ENCODE data around the gene PNLDC1. TPM values are rescaled to one million over a fixed set of nuclear protein-coding genes. Genes with fewer than 3 reads are reported as not detected.

PNLDC1 gene
- total and polyA plus RNA-seq, 7 donors = 0.09 to 0.49 (median 0.17) TPM; not detected in 2

DNA sequence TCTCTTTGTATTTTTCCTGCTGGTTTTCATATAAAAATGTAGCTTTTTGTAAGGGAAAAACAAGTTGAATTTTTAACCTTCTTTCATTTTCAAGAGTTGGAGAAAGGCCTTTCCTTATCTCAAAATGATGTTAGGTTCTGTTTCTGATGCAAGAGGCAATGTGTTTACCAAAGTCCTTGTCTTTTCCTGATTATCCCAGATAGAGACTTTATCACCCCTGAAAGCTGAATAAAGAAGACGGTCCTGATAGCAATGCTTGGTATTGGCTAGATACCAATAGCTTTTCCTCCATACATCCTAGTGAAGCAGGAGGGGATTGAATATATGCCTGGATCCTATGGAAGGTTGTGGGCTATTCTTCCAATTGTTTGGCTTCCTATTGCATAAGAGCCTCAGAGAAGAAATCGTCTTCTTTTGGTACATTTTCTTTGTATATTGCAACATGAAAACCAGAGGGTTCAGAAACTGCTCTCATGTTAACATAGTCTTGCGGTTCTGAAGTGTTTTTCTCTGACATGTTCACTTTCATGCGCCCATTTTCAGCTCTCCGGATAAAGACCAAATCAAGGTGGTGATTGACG lies 5.5 kb downstream of the PNLDC1 start:
- ATAC-seq (no peak), DNase-seq (no peak)
- TF ChIP-seq, protein P1, sequence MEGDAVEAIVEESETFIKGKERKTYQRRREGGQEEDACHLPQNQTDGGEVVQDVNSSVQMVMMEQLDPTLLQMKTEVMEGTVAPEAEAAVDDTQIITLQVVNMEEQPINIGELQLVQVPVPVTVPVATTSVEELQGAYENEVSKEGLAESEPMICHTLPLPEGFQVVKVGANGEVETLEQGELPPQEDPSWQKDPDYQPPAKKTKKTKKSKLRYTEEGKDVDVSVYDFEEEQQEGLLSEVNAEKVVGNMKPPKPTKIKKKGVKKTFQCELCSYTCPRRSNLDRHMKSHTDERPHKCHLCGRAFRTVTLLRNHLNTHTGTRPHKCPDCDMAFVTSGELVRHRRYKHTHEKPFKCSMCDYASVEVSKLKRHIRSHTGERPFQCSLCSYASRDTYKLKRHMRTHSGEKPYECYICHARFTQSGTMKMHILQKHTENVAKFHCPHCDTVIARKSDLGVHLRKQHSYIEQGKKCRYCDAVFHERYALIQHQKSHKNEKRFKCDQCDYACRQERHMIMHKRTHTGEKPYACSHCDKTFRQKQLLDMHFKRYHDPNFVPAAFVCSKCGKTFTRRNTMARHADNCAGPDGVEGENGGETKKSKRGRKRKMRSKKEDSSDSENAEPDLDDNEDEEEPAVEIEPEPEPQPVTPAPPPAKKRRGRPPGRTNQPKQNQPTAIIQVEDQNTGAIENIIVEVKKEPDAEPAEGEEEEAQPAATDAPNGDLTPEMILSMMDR (IDR thresholded peaks at IDR 0.05) = no peak
- Histone ChIP-seq H3K4me1 (no peaks in the 10 kb centered on the region), H3K4me3 (no peak overlapping the region), H3K9me3 (no peaks in the 10 kb centered on the region), H3K27ac (no peak overlapping the region), H3K36me3 (ENCODE audit: insufficient read depth in 1 of 2, low read depth in 1 of 2) (peaks cover 0 to 25% of the 10 kb centered on the region in 2 donors), H3K27me3 (ENCODE audit: insufficient read depth in 3 of 3, low read length in 2 of 3) (no peaks in the 10 kb centered on the region)
- intact Hi-C loops (cut with DNase I) = no loop called here
- WGBS, 3 donors = 92 to 94% (median 93%) methylated on average over 6 of the region's 6 CpGs

- H3K4me1 ChIP-seq = no peaks in the 10 kb centered on the region
- no peak for ATAC-seq
- TF ChIP-seq, protein P1 (IDR thresholded peaks at IDR 0.05) = no peak
- 89 to 92% (median 90%) methylated on average over 9 of the region's 9 CpGs for WGBS, 3 donors
- no peaks in the 10 kb centered on the region for H3K9me3 ChIP-seq
- intact Hi-C loops (cut with DNase I) = no loop called here
- H3K27me3 ChIP-seq (ENCODE audit: insufficient read depth in 3 of 3, low read length in 2 of 3) = no peaks in the 10 kb centered on the region
- no peak overlapping the region for H3K27ac ChIP-seq
- peaks cover 0 to 25% of the 10 kb centered on the region in 2 donors for H3K36me3 ChIP-seq (ENCODE audit: insufficient read depth in 1 of 2, low read depth in 1 of 2)
- H3K4me3 ChIP-seq = no peak overlapping the region
- DNase-seq = no peak
These were observed 6.0 kb downstream of the PNLDC1 start for GRCh38 chr6:159806021-159806458.

GRCh38 chr6:159807150-159807858 lies 7.2 kb downstream of the PNLDC1 start:
- H3K4me3 ChIP-seq = no peak overlapping the region
- no peak overlapping the region for H3K27ac ChIP-seq
- H3K27me3 ChIP-seq (ENCODE audit: insufficient read depth in 3 of 3, low read length in 2 of 3) = no peaks in the 10 kb centered on the region
- TF ChIP-seq, protein P1 (IDR thresholded peaks at IDR 0.05) = no peak
- no peak for ATAC-seq
- DNase-seq = no peak
- intact Hi-C loops (cut with DNase I) = no loop called here
- WGBS, 3 donors = 91 to 97% (median 93%) methylated on average over 5 of the region's 5 CpGs
- H3K9me3 ChIP-seq = no peaks in the 10 kb centered on the region
- peaks cover 0 to 25% of the 10 kb centered on the region in 2 donors for H3K36me3 ChIP-seq (ENCODE audit: insufficient read depth in 1 of 2, low read depth in 1 of 2)
- H3K4me1 ChIP-seq = no peaks in the 10 kb centered on the region

GRCh38 chr6:159808647-159809046 lies 8.6 kb downstream of the PNLDC1 start:
- H3K36me3 ChIP-seq (ENCODE audit: insufficient read depth in 1 of 2, low read depth in 1 of 2) = peaks cover 0 to 29% of the 10 kb centered on the region in 2 donors
- no peak for DNase-seq
- no peak for ATAC-seq
- no peak overlapping the region for H3K4me3 ChIP-seq
- no peaks in the 10 kb centered on the region for H3K9me3 ChIP-seq
- intact Hi-C loops (cut with DNase I) = no loop called here
- H3K4me1 ChIP-seq = no peaks in the 10 kb centered on the region
- no peak overlapping the region for H3K27ac ChIP-seq
- WGBS, 3 donors = 73 to 79% (median 76%) methylated on average over 6 of the region's 6 CpGs
- TF ChIP-seq, protein P1 (IDR thresholded peaks at IDR 0.05) = no peak
- no peaks in the 10 kb centered on the region for H3K27me3 ChIP-seq (ENCODE audit: insufficient read depth in 3 of 3, low read length in 2 of 3)

Measured in psoas muscle (tissue), 8 donors.